Peyer's patch (tissue), 4 donors: ENCODE measurements around the gene ARRB1. TPM values are rescaled to one million over a fixed set of nuclear protein-coding genes. Genes with fewer than 3 reads are reported as not detected.

Experiments
- DNase-seq, 3 donors: peaks; one replicate each; pipeline ENCODE4 v3.0.0-alpha.2; 2017 to 2019
- H3K27ac ChIP-seq, 4 donors: fragments of 200-600 bp; sonication (generic); one replicate each; pipeline ENCODE4 v1.5.1; 2016 to 2019
- H3K27me3 ChIP-seq, 2 donors: fragments of 200-600 bp; sonication (generic); one replicate each; pipeline ENCODE4 v1.5.1; 2019
- H3K36me3 ChIP-seq, 3 donors: fragments of 200-600 bp; sonication (generic); one replicate each; pipeline ENCODE4 v1.5.1; 2016 to 2019
- H3K4me1 ChIP-seq, 4 donors: fragments of 200-600 bp; sonication (generic); one replicate each; pipeline ENCODE4 v1.5.1; 2016 to 2019
- H3K4me3 ChIP-seq, 4 donors: fragments of 200-600 bp; sonication (generic); 1 replicate in 3 of 4; 2 replicates in 1 of 4; pipeline ENCODE4 v1.5.1; 2016 to 2019; ENCODE audit warnings: mild to moderate bottlenecking in 1 of 4
- H3K9me3 ChIP-seq, 4 donors: fragments of 200-600 bp; sonication (generic); one replicate each; pipeline ENCODE4 v1.5.1; 2016 to 2019; ENCODE audit warnings: mild to moderate bottlenecking in 1 of 4
- CTCF ChIP-seq, 6 experiments: fragments of 450-650 bp in 4 of 6; fragments of 200-600 bp in 2 of 6; sonication (generic) in 1 of 6; IDR thresholded peaks; one replicate each; pipeline ENCODE4 v1.5.1; 2017 to 2019; ENCODE audit warnings: antibody characterized with exemption in 6 of 6, mild to moderate bottlenecking in 3 of 6, moderate library complexity in 1 of 6
- POLR2A ChIP-seq, 2 donors: fragments of 450-650 bp; IDR thresholded peaks; one replicate each; pipeline ENCODE4 v1.5.1; 2017; ENCODE audit warnings: antibody characterized with exemption in 2 of 2, mild to moderate bottlenecking in 2 of 2, moderate library complexity in 2 of 2
- total RNA-seq, 4 donors: library from RNA; depleted of rRNA; stranded (reverse); fragments of >200 nt; gene quantifications; one replicate each; pipeline ENCODE4 v1.1.0, GENCODE V29; 2016

Gene ARRB1
- total RNA-seq, 4 donors from 2014 or later: 45.4 to 136 (median 90.6) TPM

GRCh38 chr11:75273411-75274391 lies 77.8 kb downstream of the ARRB1 start:
- no peak overlapping the region for H3K4me3 ChIP-seq
- no peaks in the 10 kb centered on the region for H3K27me3 ChIP-seq
- DNase-seq: peak in 1 of 3 donors; percentile 41
- H3K36me3 ChIP-seq: peaks cover 0 to 70% (median 0%) of the 10 kb centered on the region in 3 donors
- H3K4me1 ChIP-seq: no peaks in the 10 kb centered on the region
- H3K27ac ChIP-seq: peak overlapping the region in 2 of 4 donors; percentile 15 to 72
- H3K9me3 ChIP-seq: no peaks in the 10 kb centered on the region
- TF ChIP-seq POLR2A (IDR thresholded peaks at IDR 0.05): no peak

- no peaks in the 10 kb centered on the region for H3K27me3 ChIP-seq
- peaks cover 0 to 68% (median 0%) of the 10 kb centered on the region in 3 donors for H3K36me3 ChIP-seq
- no peaks in the 10 kb centered on the region for H3K9me3 ChIP-seq
- H3K27ac ChIP-seq: no peak overlapping the region
- no peak overlapping the region for H3K4me3 ChIP-seq
- no peaks in the 10 kb centered on the region for H3K4me1 ChIP-seq
- TF ChIP-seq POLR2A (IDR thresholded peaks at IDR 0.05): no peak
- no peak for TF ChIP-seq CTCF (IDR thresholded peaks at IDR 0.05)
- peak in 1 of 3 donors; percentile 42 for DNase-seq
Observed at GRCh38 chr11:75272821-75273301, 78.6 kb downstream of the ARRB1 start.

- Histone ChIP-seq H3K4me1 (no peaks in the 10 kb centered on the region), H3K9me3 (no peaks in the 10 kb centered on the region), H3K27ac (no peak overlapping the region), H3K36me3 (peaks cover 0 to 68% (median 0%) of the 10 kb centered on the region in 3 donors), H3K4me3 (no peak overlapping the region), H3K27me3 (no peaks in the 10 kb centered on the region)
- peak in 1 of 3 donors; percentile 40 for DNase-seq
- no peak for TF ChIP-seq CTCF (IDR thresholded peaks at IDR 0.05)
- no peak for TF ChIP-seq POLR2A (IDR thresholded peaks at IDR 0.05)
Observed at GRCh38 chr11:75272391-75272790, 79.1 kb downstream of the ARRB1 start.

GRCh38 chr11:75271730-75272129 lies 79.7 kb downstream of the ARRB1 start:
- H3K36me3 ChIP-seq: peaks cover 0 to 68% (median 0%) of the 10 kb centered on the region in 3 donors

GRCh38 chr11:75270896-75271418 lies 80.5 kb downstream of the ARRB1 start:
- H3K36me3 ChIP-seq: peaks cover 0 to 68% (median 0%) of the 10 kb centered on the region in 3 donors
- H3K9me3 ChIP-seq: no peaks in the 10 kb centered on the region
- peak in 1 of 3 donors; percentile 42 for DNase-seq
- H3K27ac ChIP-seq: no peak overlapping the region
- H3K4me1 ChIP-seq: no peaks in the 10 kb centered on the region
- H3K4me3 ChIP-seq: no peak overlapping the region
- TF ChIP-seq CTCF (IDR thresholded peaks at IDR 0.05) (peak in 2 of 6 experiments; percentile 5 to 44), POLR2A (IDR thresholded peaks at IDR 0.05) (no peak)
- H3K27me3 ChIP-seq: no peaks in the 10 kb centered on the region

More at GRCh38 chr11:75271730-75272129, 79.7 kb downstream of the ARRB1 start:
- peak in 1 of 3 donors; percentile 39 for DNase-seq
- Histone ChIP-seq H3K27me3 (no peaks in the 10 kb centered on the region), H3K27ac (no peak overlapping the region), H3K9me3 (no peaks in the 10 kb centered on the region), H3K4me3 (no peak overlapping the region), H3K4me1 (no peaks in the 10 kb centered on the region)
- TF ChIP-seq POLR2A (IDR thresholded peaks at IDR 0.05): no peak
- no peak for TF ChIP-seq CTCF (IDR thresholded peaks at IDR 0.05)

- Histone ChIP-seq H3K36me3 (peaks cover 0 to 67% (median 0%) of the 10 kb centered on the region in 3 donors), H3K4me3 (no peak overlapping the region), H3K27me3 (no peaks in the 10 kb centered on the region), H3K27ac (no peak overlapping the region), H3K4me1 (no peaks in the 10 kb centered on the region), H3K9me3 (no peaks in the 10 kb centered on the region)
- TF ChIP-seq POLR2A (IDR thresholded peaks at IDR 0.05) (no peak), CTCF (IDR thresholded peaks at IDR 0.05) (no peak)
- DNase-seq: peak in 1 of 3 donors; percentile 24
Observed at GRCh38 chr11:75269896-75270295, 81.6 kb downstream of the ARRB1 start.
